ENCODE measurements around the gene C1QTNF6. TPM values are rescaled to one million over a fixed set of nuclear protein-coding genes. Genes with fewer than 3 reads are reported as not detected.
"Not testable (repeated sequence)": the region's sequence is repeated elsewhere in the genome, so short reads cannot be mapped to it uniquely, and the experiment has no call there.

C1QTNF6 gene
- total RNA-seq, 1 donor from 2014 or later = 7.7 TPM

GRCh38 chr22:37170689-37171405 is 17.2 kb downstream of the C1QTNF6 start:
- intact Hi-C loops (cut with micrococcal nuclease); H3K9me3 Mint-ChIP-seq; H3K36me3 Mint-ChIP-seq (ENCODE audit: low read depth); DNase-seq (ENCODE audit: low spot score); H3K27me3 Mint-ChIP-seq (ENCODE audit: low read depth); H3K27ac Mint-ChIP-seq; H3K4me3 Mint-ChIP-seq (ENCODE audit: low read depth): not testable (repeated sequence)
- peaks cover 29% of the 10 kb centered on the region for H3K4me1 Mint-ChIP-seq (ENCODE audit: low read depth)

GRCh38 chr22:37169947-37170688 is 17.9 kb downstream of the C1QTNF6 start:
- intact Hi-C loops (cut with micrococcal nuclease) = no loop called here
- Mint-ChIP-seq H3K4me1 (ENCODE audit: low read depth) (peaks cover 32% of the 10 kb centered on the region), H3K27me3 (ENCODE audit: low read depth) (no peaks in the 10 kb centered on the region), H3K36me3 (ENCODE audit: low read depth) (no peaks in the 10 kb centered on the region), H3K4me3 (ENCODE audit: low read depth) (no peak overlapping the region), H3K9me3 (no peaks in the 10 kb centered on the region), H3K27ac (no peak overlapping the region)
- DNase-seq (ENCODE audit: low spot score) = no peak

GRCh38 chr22:37169406-37169805 is 18.6 kb downstream of the C1QTNF6 start:
- no peak for DNase-seq (ENCODE audit: low spot score)
- intact Hi-C loops (cut with micrococcal nuclease) = no loop called here
- H3K27ac Mint-ChIP-seq = no peak overlapping the region
- no peak overlapping the region for H3K4me3 Mint-ChIP-seq (ENCODE audit: low read depth)
- H3K4me1 Mint-ChIP-seq (ENCODE audit: low read depth) = peaks cover 36% of the 10 kb centered on the region
- H3K36me3 Mint-ChIP-seq (ENCODE audit: low read depth) = no peaks in the 10 kb centered on the region
- H3K9me3 Mint-ChIP-seq = no peaks in the 10 kb centered on the region
- H3K27me3 Mint-ChIP-seq (ENCODE audit: low read depth) = no peaks in the 10 kb centered on the region

GRCh38 chr22:37167981-37168647 is 19.9 kb downstream of the C1QTNF6 start:
- Mint-ChIP-seq H3K9me3 (no peaks in the 10 kb centered on the region), H3K4me1 (ENCODE audit: low read depth) (peaks cover 49% of the 10 kb centered on the region), H3K27ac (peak overlapping the region; percentile 14), H3K36me3 (ENCODE audit: low read depth) (no peaks in the 10 kb centered on the region), H3K27me3 (ENCODE audit: low read depth) (no peaks in the 10 kb centered on the region), H3K4me3 (ENCODE audit: low read depth) (peak overlapping the region; percentile 34)
- DNase-seq (ENCODE audit: low spot score) = no peak
- intact Hi-C loops (cut with micrococcal nuclease) = no loop called here

- Mint-ChIP-seq H3K9me3 (no peaks in the 10 kb centered on the region), H3K4me3 (ENCODE audit: low read depth) (peak overlapping the region; percentile 34), H3K36me3 (ENCODE audit: low read depth) (no peaks in the 10 kb centered on the region), H3K27me3 (ENCODE audit: low read depth) (no peaks in the 10 kb centered on the region), H3K4me1 (ENCODE audit: low read depth) (peaks cover 57% of the 10 kb centered on the region), H3K27ac (peak overlapping the region; percentile 14)
- intact Hi-C loops (cut with micrococcal nuclease) = no loop called here
- DNase-seq (ENCODE audit: low spot score) = no peak
Measured at GRCh38 chr22:37167176-37167980, 20.7 kb downstream of the C1QTNF6 start.

GRCh38 chr22:37166675-37167066 is 21.4 kb downstream of the C1QTNF6 start:
- DNase-seq (ENCODE audit: low spot score) = peak; percentile 75
- Mint-ChIP-seq H3K27ac (peak overlapping the region; percentile 79), H3K4me1 (ENCODE audit: low read depth) (peaks cover 64% of the 10 kb centered on the region), H3K9me3 (no peaks in the 10 kb centered on the region), H3K4me3 (ENCODE audit: low read depth) (peak overlapping the region; percentile 68), H3K27me3 (ENCODE audit: low read depth) (no peaks in the 10 kb centered on the region), H3K36me3 (ENCODE audit: low read depth) (no peaks in the 10 kb centered on the region)
- intact Hi-C loops (cut with micrococcal nuclease) = loop anchor here (1.0 kb wide), 1 partner anchor 32 kb away; no protein-coding TSS in a partner anchor

GRCh38 chr22:37165940-37166674 is 21.9 kb downstream of the C1QTNF6 start:
- Mint-ChIP-seq H3K27ac (peak overlapping the region; percentile 79), H3K4me3 (ENCODE audit: low read depth) (peak overlapping the region; percentile 68), H3K4me1 (ENCODE audit: low read depth) (peaks cover 69% of the 10 kb centered on the region), H3K27me3 (ENCODE audit: low read depth) (no peaks in the 10 kb centered on the region), H3K9me3 (peaks cover 3% of the 10 kb centered on the region), H3K36me3 (ENCODE audit: low read depth) (no peaks in the 10 kb centered on the region)
- DNase-seq (ENCODE audit: low spot score) = no peak
- intact Hi-C loops (cut with micrococcal nuclease) = loop anchor here (1.0 kb wide), 1 partner anchor 32 kb away; no protein-coding TSS in a partner anchor

- Mint-ChIP-seq H3K4me3 (ENCODE audit: low read depth) (no peak overlapping the region), H3K9me3 (peaks cover 5% of the 10 kb centered on the region), H3K27ac (peak overlapping the region; percentile 91), H3K27me3 (ENCODE audit: low read depth) (no peaks in the 10 kb centered on the region), H3K4me1 (ENCODE audit: low read depth) (peaks cover 73% of the 10 kb centered on the region), H3K36me3 (ENCODE audit: low read depth) (no peaks in the 10 kb centered on the region)
- intact Hi-C loops (cut with micrococcal nuclease) = no loop called here
- no peak for DNase-seq (ENCODE audit: low spot score)
Measured at GRCh38 chr22:37165066-37165465, 23.0 kb downstream of the C1QTNF6 start.

- H3K4me1 Mint-ChIP-seq (ENCODE audit: low read depth) = peaks cover 72% of the 10 kb centered on the region
- H3K36me3 Mint-ChIP-seq (ENCODE audit: low read depth) = no peaks in the 10 kb centered on the region
- intact Hi-C loops (cut with micrococcal nuclease) = loop anchor here (5.0 kb wide), 1 partner anchor 302 kb away; the partner anchor contains the start of gene NCF4
- peak overlapping the region; percentile 91 for H3K27ac Mint-ChIP-seq
- DNase-seq (ENCODE audit: low spot score) = no peak
- no peaks in the 10 kb centered on the region for H3K27me3 Mint-ChIP-seq (ENCODE audit: low read depth)
- peaks cover 5% of the 10 kb centered on the region for H3K9me3 Mint-ChIP-seq
- no peak overlapping the region for H3K4me3 Mint-ChIP-seq (ENCODE audit: low read depth)
Measured at GRCh38 chr22:37164505-37164887, 23.6 kb downstream of the C1QTNF6 start.

GRCh38 chr22:37163575-37164504 is 24.2 kb downstream of the C1QTNF6 start:
- peak overlapping the region; percentile 65 for H3K4me3 Mint-ChIP-seq (ENCODE audit: low read depth)
- H3K36me3 Mint-ChIP-seq (ENCODE audit: low read depth) = no peaks in the 10 kb centered on the region
- H3K4me1 Mint-ChIP-seq (ENCODE audit: low read depth) = peaks cover 78% of the 10 kb centered on the region
- H3K27me3 Mint-ChIP-seq (ENCODE audit: low read depth) = no peaks in the 10 kb centered on the region
- peak overlapping the region; percentile 91 for H3K27ac Mint-ChIP-seq
- intact Hi-C loops (cut with micrococcal nuclease) = loop anchor here (1.0 to 5.0 kb wide), 3 partner anchors 67 to 302 kb away; partner anchors contain the start of gene NCF4
- peaks cover 5% of the 10 kb centered on the region for H3K9me3 Mint-ChIP-seq
- peak; percentile 32 for DNase-seq (ENCODE audit: low spot score)

GRCh38 chr22:37163096-37163489 is 25.0 kb downstream of the C1QTNF6 start:
- Mint-ChIP-seq H3K4me1 (ENCODE audit: low read depth) (peaks cover 79% of the 10 kb centered on the region), H3K36me3 (ENCODE audit: low read depth) (no peaks in the 10 kb centered on the region), H3K27ac (peak overlapping the region; percentile 91), H3K27me3 (ENCODE audit: low read depth) (no peaks in the 10 kb centered on the region), H3K9me3 (peaks cover 5% of the 10 kb centered on the region), H3K4me3 (ENCODE audit: low read depth) (peak overlapping the region; percentile 9)
- intact Hi-C loops (cut with micrococcal nuclease) = loop anchor here (1.0 to 5.0 kb wide), 3 partner anchors 68 to 301 kb away; partner anchors contain the start of gene NCF4
- DNase-seq (ENCODE audit: low spot score) = no peak

All from activated T-helper 2 cell treated with anti-CD3 and anti-CD28 coated beads, Interferon-gamma antibody, Interleukin-2, Interleukin-4, amounts not matched to agents 10 μg/mL and 5 μg/mL and 100 μg/mL, durations not matched to agents 14 hours and 24 hours and 36 hours (primary cell).